ENCODE measurements around the gene A3GALT2. TPM values are rescaled to one million over a fixed set of nuclear protein-coding genes. Genes with fewer than 3 reads are reported as not detected.

The A3GALT2 gene
- total RNA-seq, 2 donors from 2014 or later, result not detected

DNA sequence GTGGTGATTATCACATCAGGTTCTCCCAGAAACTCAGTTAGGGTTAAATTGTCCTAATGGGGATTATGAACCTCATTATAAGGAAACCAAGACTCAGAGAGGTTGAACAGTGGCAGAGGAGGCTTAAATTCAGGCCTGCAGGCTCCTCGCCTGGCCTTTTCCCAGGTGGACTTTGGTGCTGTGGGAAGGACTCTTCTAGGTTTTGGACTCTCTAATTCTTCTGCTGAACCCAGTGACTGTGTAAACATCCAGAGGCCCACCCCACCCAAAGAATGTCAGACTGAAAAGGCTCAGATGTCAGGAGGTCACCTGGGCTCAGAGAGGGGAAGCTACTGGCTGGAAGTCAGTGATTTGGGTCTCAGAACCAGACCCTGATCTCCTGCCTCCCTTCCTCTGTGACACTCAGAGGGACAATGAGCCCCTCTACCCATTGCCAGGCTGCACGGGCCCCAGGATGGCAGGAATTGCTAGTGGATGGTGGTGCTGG, 62.1 kb downstream of the A3GALT2 start:
- Histone ChIP-seq H3K4me1 (peaks cover 13% of the 10 kb centered on the region), H3K27ac (no peak overlapping the region)

GRCh38 chr1:33257772-33258712, 62.9 kb downstream of the A3GALT2 start:
- peak overlapping the region; percentile 46 to 64 for H3K9ac ChIP-seq (ENCODE audit: low read depth in 2 of 2, low read length in 2 of 2)
- no peak overlapping the region for H3K27ac ChIP-seq
- intact Hi-C loops (cut with DNase I), result no loop called here
- peak; percentile 68 for DNase-seq
- peaks cover 13% of the 10 kb centered on the region for H3K4me1 ChIP-seq
- H3K27me3 ChIP-seq, result no peaks in the 10 kb centered on the region
- no peaks in the 10 kb centered on the region for H3K9me3 ChIP-seq
- H3K4me3 ChIP-seq, result peak overlapping the region; percentile 67
- no peaks in the 10 kb centered on the region for H3K36me3 ChIP-seq
- no peak for TF ChIP-seq CTCF (IDR thresholded peaks at IDR 0.05)

More for the DNA sequence above, 62.1 kb downstream of the A3GALT2 start:
- no peak for TF ChIP-seq CTCF (IDR thresholded peaks at IDR 0.05)
- no peak overlapping the region for H3K9ac ChIP-seq (ENCODE audit: low read depth in 2 of 2, low read length in 2 of 2)
- H3K9me3 ChIP-seq, result no peaks in the 10 kb centered on the region
- no peaks in the 10 kb centered on the region for H3K36me3 ChIP-seq
- intact Hi-C loops (cut with DNase I), result no loop called here
- no peaks in the 10 kb centered on the region for H3K27me3 ChIP-seq
- DNase-seq, result peak; percentile 29
- no peak overlapping the region for H3K4me3 ChIP-seq

GRCh38 chr1:33257207-33257771, 63.6 kb downstream of the A3GALT2 start:
- H3K9me3 ChIP-seq, result no peaks in the 10 kb centered on the region
- peaks cover 13% of the 10 kb centered on the region for H3K4me1 ChIP-seq
- H3K4me3 ChIP-seq, result peak overlapping the region; percentile 67
- no peaks in the 10 kb centered on the region for H3K27me3 ChIP-seq
- H3K36me3 ChIP-seq, result no peaks in the 10 kb centered on the region
- intact Hi-C loops (cut with DNase I), result no loop called here
- peak overlapping the region; percentile 65 for H3K27ac ChIP-seq
- peak overlapping the region; percentile 64 to 74 for H3K9ac ChIP-seq (ENCODE audit: low read depth in 2 of 2, low read length in 2 of 2)
- no peak for TF ChIP-seq CTCF (IDR thresholded peaks at IDR 0.05)
- DNase-seq, result peak; percentile 26

Small RNA genes lying within 50 kb of the gene (microRNA-seq; reads per million reads assigned to microRNA genes)
- gene MIR3605, result 66.7 reads per million, percentile 48 among the genes with 10 or more reads in this experiment

Other genes with a start within 250 kb of the A3GALT2 start
- gene AZIN2, start 239.9 kb downstream of the A3GALT2 start, total RNA-seq, result 10 to 100 TPM; 10.2 to 21.4 TPM
- gene TRIM62, start 139.1 kb downstream of the A3GALT2 start, total RNA-seq, result 1 to 10 TPM; 4.9 to 6.2 TPM
- gene ZNF362, start 64.6 kb downstream of the A3GALT2 start, total RNA-seq, result 1 to 10 TPM; 8.9 to 9.8 TPM
- 10 to 100 TPM; 60.6 to 74.8 TPM for gene PHC2, start 110.0 kb upstream of the A3GALT2 start, total RNA-seq
- 1 to 10 TPM; 5.0 to 5.4 TPM for gene ZSCAN20, start 151.5 kb upstream of the A3GALT2 start, total RNA-seq

All from colonic mucosa (tissue), 4 donors.